KMS-11 (cell line): ENCODE data around the gene ITPR3.

Source experiments
- H2AFZ ChIP-seq: fragments of 200-600 bp; sonication (generic); 2 replicates; pipeline ENCODE4 v1.6.1; 2016; ENCODE audit warnings: antibody characterized with exemption, mixed run types, low read depth
- H3K27ac ChIP-seq: fragments of 200-600 bp; sonication (generic); 2 replicates; pipeline ENCODE4 v1.6.1; 2016; ENCODE audit warnings: mild to moderate bottlenecking, mixed run types
- H3K27me3 ChIP-seq: fragments of 200-600 bp; sonication (generic); 2 replicates; pipeline ENCODE4 v1.6.1; 2017; ENCODE audit warnings: mild to moderate bottlenecking, low read depth, mixed run types, moderate library complexity; ENCODE audit not compliant: insufficient read depth
- H3K36me3 ChIP-seq: fragments of 200-600 bp; sonication (generic); 2 replicates; pipeline ENCODE4 v1.6.1; 2017; ENCODE audit warnings: mild to moderate bottlenecking, mixed run types; ENCODE audit not compliant: insufficient read depth
- H3K4me1 ChIP-seq: fragments of 200-600 bp; sonication (generic); 2 replicates; pipeline ENCODE4 v1.6.1; 2016; ENCODE audit warnings: mild to moderate bottlenecking, low read depth, mixed run types; ENCODE audit not compliant: poor library complexity, severe bottlenecking
- H3K4me2 ChIP-seq: fragments of 200-600 bp; sonication (generic); 2 replicates; pipeline ENCODE4 v1.7.0; 2016; ENCODE audit warnings: mild to moderate bottlenecking, mixed run types
- H3K4me3 ChIP-seq: fragments of 200-600 bp; sonication (generic); IDR thresholded peaks from 2 replicates; pipeline ENCODE4 v1.6.1; 2017; ENCODE audit warnings: low read depth, low read length, mixed read lengths; ENCODE audit not compliant: insufficient read depth
- H3K79me2 ChIP-seq: fragments of 200-600 bp; sonication (generic); 2 replicates; pipeline ENCODE4 v1.6.1; 2016; ENCODE audit warnings: low read depth, mixed run types; ENCODE audit not compliant: insufficient read depth
- H3K9ac ChIP-seq: fragments of 200-600 bp; sonication (generic); 2 replicates; pipeline ENCODE4 v1.6.1; 2016; ENCODE audit warnings: mild to moderate bottlenecking, mixed run types
- H4K20me1 ChIP-seq: fragments of 200-600 bp; sonication (generic); 2 replicates; pipeline ENCODE4 v1.6.1; 2016; ENCODE audit warnings: mild to moderate bottlenecking, mixed run types; ENCODE audit not compliant: insufficient read depth
- CTCF ChIP-seq: fragments of 200-600 bp; sonication (generic); conservative IDR thresholded peaks from 2 replicates; pipeline ENCODE4 v1.6.1; 2017; ENCODE audit warnings: low read depth, mild to moderate bottlenecking, antibody characterized with exemption, low read length, moderate library complexity, mixed read lengths

Gene ITPR3

GRCh38 chr6:33705955-33706725 is 85.0 kb downstream of the ITPR3 start:
- Histone ChIP-seq H3K36me3 (no peaks in the 10 kb centered on the region), H3K4me2 (no peak overlapping the region)

GRCh38 chr6:33707771-33708170 is 86.6 kb downstream of the ITPR3 start:
- no peaks in the 10 kb centered on the region; the same call in 1 of the 2 replicates for H4K20me1 ChIP-seq
- no peak overlapping the region for H3K4me2 ChIP-seq
- no peak overlapping the region for H2AFZ ChIP-seq
- no peaks in the 10 kb centered on the region for H3K36me3 ChIP-seq
- H3K9ac ChIP-seq: no peak overlapping the region
- TF ChIP-seq CTCF: no peak
- peaks cover 12% of the 10 kb centered on the region; the same call in 1 of the 2 replicates for H3K79me2 ChIP-seq
- no peaks in the 10 kb centered on the region for H3K27me3 ChIP-seq
- H3K27ac ChIP-seq: no peak overlapping the region
- no peak overlapping the region for H3K4me3 ChIP-seq
- H3K4me1 ChIP-seq: peaks cover 18% of the 10 kb centered on the region

More at GRCh38 chr6:33705955-33706725, 85.0 kb downstream of the ITPR3 start:
- no peak for TF ChIP-seq CTCF
- Histone ChIP-seq H3K27ac (no peak overlapping the region), H2AFZ (no peak overlapping the region), H4K20me1 (no peaks in the 10 kb centered on the region; the same call in 1 of the 2 replicates), H3K79me2 (peaks cover 12% of the 10 kb centered on the region; the same call in 1 of the 2 replicates), H3K27me3 (no peaks in the 10 kb centered on the region), H3K4me1 (peaks cover 15% of the 10 kb centered on the region), H3K9ac (no peak overlapping the region), H3K4me3 (no peak overlapping the region)

GRCh38 chr6:33708516-33709204 is 87.5 kb downstream of the ITPR3 start:
- H2AFZ ChIP-seq: no peak overlapping the region
- no peaks in the 10 kb centered on the region for H3K27me3 ChIP-seq
- H3K9ac ChIP-seq: no peak overlapping the region
- H4K20me1 ChIP-seq: no peaks in the 10 kb centered on the region
- no peak for TF ChIP-seq CTCF
- peaks cover 16% of the 10 kb centered on the region for H3K4me1 ChIP-seq
- H3K27ac ChIP-seq: no peak overlapping the region
- peaks cover 12% of the 10 kb centered on the region; the same call in 1 of the 2 replicates for H3K79me2 ChIP-seq
- H3K4me3 ChIP-seq: no peak overlapping the region
- H3K36me3 ChIP-seq: no peaks in the 10 kb centered on the region
- no peak overlapping the region for H3K4me2 ChIP-seq

GRCh38 chr6:33709605-33710295 is 88.6 kb downstream of the ITPR3 start:
- no peaks in the 10 kb centered on the region for H3K36me3 ChIP-seq
- H3K27me3 ChIP-seq: no peaks in the 10 kb centered on the region
- H3K79me2 ChIP-seq: peaks cover 12% of the 10 kb centered on the region; the same call in 1 of the 2 replicates
- no peak for TF ChIP-seq CTCF
- H3K4me2 ChIP-seq: peak overlapping the region; percentile 100; the same call in 1 of the 2 replicates
- H3K4me1 ChIP-seq: peaks cover 16% of the 10 kb centered on the region
- no peak overlapping the region for H3K4me3 ChIP-seq
- H3K9ac ChIP-seq: no peak overlapping the region
- H4K20me1 ChIP-seq: no peaks in the 10 kb centered on the region
- no peak overlapping the region for H2AFZ ChIP-seq
- no peak overlapping the region for H3K27ac ChIP-seq
